ENCODE measurements around the gene IGFL4.

IGFL4 gene

DNA sequence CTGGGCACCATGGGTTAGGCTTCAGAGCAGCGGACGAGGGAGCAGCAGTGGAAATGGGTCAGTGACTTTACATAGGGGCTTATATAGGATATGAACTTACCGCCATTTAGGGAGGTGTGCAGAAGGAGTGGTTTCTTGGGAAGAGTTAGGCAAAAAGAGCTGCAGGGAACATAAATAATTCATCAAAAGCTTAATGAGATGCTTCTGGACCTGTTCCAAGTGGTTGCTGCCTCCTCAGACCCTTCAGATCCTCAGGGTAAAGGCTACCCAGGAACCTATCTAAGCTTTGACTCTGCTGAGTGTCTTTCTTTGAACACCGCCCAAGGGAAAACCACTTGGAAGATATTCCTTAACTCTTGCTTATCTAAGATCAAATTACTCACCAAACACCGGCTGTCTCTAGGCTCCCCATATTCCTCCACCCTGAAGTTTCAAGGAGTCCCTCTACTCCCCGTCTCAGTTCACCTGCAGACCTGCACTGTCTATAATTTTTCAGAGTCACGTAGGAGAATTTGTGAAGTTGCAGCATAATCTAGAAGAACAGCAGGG is at the start of gene IGFL4:
IGFL4 (minus strand) TSS at position 51 of the 549 bp plus-strand sequence; CDS start at position 11, 40 bp downstream.
- no peak for DNase-seq (ENCODE audit: low spot score)

DNA sequence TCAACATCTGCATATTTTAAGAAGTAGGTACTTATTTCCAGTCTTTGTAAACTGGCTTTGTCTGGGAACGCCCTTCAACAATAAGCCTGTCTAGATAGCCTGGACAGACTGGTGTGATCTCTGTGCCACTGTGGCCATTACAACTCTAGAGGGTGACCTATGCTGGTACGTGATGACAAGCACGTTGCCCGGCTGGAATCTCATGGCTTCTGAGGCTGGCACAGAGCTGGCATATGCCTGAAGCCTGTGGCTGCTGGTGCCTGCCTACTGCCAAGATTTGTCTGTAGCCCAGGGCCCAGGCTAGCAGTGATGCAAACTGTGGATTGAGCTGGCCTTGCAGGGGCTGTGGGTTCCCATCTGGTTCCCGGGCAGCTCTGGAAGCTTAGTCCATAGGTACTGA is 49.6 kb upstream of the IGFL4 start:
- DNase-seq (ENCODE audit: low spot score): no peak

DNA sequence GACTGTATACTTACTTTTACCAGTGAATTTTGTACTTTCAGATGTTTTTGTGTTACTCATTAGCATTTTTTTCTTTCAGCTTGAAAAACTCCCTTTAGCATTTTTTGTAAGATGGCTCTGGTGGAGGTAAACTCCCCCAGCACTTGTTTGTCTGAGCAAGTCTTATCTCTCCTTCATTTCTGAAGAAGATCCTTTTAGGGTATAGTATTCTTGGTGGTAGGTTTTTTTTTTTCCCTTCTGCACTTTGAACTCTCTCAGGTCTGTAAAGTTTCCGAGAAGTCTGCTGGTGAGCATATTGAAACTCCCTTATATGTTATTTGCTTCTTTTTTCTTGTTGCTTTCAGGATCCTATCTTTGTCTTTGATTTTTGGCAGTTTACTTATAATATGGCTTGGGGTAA is 48.6 kb upstream of the IGFL4 start:
- no peak for DNase-seq (ENCODE audit: low spot score)

DNA sequence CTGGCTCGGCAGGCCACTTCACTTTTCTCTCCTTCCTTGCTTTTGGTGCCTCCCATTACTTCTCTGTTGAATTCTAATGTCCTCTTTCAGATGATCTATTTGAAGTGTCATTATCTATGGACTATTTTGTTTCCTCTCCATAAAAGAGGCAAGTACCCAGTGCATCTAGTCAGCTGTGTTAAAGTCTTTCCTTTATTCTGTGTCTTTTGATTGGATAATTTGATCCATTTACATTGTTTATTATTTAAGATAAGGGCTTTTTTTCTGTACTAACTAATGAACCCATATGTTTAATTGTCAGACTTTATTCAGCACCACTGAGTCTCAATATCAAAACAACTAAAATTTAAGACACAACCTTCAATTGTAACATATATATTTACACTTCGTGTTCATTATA is 47.3 kb upstream of the IGFL4 start:
- DNase-seq (ENCODE audit: low spot score): no peak

DNA sequence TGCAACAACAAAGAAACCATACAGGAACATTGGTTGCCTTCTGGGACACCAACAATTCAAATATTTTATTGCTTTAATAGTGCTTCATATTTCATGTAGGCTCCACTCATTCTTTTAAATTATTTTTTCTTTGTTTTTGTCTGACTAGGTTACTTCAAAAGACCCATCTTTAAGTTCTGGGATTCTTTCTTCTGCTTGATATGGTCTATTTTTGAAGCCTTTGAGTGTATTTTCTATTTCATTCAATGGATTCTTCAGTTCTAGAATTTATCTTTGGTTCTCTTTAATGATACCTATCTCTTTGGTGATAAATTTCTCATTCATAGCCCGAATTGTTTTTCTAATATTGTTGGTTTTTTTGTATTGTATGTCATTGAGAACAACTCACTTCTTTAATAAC is 45.1 kb upstream of the IGFL4 start:
- DNase-seq (ENCODE audit: low spot score): no peak

DNA sequence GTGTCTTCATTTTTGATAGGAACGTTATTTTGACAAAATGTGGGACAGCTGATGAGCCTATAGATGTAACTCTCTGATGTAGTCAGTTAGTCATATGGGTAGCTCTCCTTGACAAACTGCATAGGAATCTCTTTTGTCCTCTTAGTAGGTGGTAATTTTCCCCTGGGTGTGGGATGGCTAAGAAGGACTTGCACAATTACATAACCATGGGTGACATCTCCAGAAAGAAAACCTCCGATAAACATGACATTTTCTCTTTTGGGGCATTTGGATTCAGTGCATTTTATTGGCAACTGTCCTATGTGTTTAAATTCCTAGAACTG is 41.9 kb upstream of the IGFL4 start:
- no peak for DNase-seq (ENCODE audit: low spot score)

DNA sequence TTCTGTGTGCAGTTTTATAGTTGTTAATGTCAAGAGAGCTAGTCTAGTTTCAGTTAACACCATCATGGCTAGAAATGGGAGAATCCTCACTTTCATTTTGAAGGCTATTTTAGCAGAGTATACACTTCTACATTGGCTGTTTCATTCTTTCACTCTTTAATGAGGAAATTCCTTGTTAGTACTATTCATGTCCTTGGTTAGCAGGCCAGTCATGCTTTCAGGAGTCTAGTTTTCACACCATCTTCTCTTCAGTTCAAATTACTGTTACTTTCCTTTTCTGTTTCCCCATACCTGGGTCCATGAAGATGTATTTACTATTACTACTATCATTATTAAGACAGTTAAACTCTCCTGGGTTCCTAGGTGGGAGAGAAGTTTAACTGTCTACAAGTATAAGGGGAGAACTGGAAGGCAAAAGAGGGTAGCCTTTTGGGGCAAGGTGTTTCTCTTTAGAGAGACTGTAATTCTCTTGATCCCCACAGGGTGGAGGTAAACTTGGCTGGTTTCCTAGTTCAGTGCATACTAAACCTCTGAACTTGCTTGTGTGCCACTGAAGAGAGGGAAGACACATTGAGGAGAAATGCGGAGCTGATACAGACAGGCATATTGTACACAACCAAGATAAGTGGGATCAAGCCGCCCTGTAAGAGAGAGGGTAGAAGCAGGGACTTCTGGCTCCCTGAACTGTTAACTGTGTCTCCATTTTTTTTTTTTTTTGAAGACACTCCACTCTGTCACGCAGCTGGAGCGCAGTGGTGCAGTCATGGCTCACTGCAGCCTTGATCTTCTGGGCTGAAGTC is 41.3 kb upstream of the IGFL4 start:
- DNase-seq (ENCODE audit: low spot score): peak; percentile 17

DNA sequence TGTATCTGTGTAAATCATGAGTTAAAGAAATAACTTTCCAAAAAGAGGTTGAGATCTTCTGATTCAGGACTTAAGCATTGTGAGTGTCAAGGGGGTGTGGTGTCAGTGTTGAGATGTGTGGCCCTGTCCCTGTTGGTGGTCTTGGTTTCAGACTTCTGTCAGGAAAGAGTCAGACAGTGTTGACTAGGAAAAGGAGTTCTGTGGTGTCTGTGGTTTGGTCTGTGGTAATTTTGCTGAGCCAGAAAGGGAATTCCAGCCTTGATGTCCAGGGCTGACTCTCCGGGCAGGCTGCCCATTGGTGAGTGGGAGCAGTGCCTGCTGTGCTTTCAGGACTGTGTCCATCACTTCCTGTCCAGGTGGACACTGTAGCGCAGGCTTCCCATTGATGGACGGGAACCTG is 39.8 kb upstream of the IGFL4 start:
- no peak for DNase-seq (ENCODE audit: low spot score)

DNA sequence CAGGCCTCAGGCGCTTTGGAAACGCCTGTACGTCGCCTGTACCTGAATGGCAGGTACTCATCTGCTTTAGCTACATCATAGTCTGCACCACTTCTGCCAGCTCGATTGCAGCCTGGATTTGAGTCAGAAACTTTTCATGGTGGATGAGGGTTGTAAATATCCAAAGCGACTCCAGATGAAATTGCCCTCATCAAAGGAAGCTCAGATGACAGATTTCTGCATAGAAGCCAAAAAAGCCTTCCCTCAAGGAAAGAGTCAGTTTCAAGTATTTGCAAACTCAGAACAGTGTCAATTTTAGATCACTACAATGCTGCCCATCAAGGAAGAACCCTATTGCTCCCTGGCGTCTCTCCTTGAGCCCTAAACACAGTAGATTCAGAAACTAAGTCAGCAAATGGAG is 38.8 kb upstream of the IGFL4 start:
- DNase-seq (ENCODE audit: low spot score): no peak

DNA sequence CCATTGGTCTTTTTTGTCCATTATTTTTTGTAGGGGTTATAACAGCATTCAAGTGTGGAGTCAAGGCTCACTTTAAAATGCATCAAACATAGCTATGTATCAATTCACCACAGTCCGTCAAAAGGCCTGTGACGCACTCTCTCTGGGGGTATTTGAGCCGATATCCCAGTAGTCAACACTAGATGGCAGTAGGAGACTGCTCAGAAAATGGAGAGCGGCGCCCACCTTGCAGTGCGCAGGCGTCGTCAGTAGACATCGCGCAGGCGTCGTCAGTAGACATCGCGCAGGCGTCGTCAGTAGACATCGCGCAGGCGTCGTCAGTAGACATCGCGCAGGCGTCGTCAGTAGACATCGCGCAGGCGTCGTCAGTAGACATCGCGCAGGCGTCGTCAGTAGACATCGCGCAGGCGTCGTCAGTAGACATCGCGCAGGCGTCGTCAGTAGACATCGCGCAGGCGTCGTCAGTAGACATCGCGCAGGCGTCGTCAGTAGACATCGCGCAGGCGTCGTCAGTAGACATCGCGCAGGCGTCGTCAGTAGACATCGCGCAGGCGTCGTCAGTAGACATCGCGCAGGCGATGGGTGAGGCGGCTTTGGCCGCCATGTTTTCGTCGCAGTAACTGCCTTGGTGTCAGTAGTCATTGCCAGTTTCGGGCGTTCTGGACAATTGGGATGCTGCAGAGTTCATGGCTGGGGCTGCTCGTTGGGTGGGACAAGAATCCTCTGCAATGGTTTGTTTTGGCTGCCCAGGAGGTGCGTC is 38.0 kb upstream of the IGFL4 start:
- DNase-seq (ENCODE audit: low spot score): peak; percentile 18

DNA sequence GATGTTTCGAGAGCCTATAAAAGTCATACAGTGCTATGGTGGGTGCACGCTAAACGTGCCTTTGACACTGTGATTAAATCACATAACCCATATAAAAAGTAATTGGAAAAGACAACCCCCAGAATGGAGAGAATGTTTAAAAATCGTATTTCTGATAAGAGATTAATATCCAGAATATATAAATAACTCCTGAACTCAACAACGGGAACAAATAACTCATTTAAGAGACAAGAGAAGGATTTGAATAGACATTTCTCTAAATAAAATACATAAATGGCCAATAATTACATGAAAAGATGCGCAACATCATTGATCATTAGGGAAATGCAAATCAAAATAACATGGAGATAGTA is 37.0 kb upstream of the IGFL4 start:
- DNase-seq (ENCODE audit: low spot score): no peak

DNA sequence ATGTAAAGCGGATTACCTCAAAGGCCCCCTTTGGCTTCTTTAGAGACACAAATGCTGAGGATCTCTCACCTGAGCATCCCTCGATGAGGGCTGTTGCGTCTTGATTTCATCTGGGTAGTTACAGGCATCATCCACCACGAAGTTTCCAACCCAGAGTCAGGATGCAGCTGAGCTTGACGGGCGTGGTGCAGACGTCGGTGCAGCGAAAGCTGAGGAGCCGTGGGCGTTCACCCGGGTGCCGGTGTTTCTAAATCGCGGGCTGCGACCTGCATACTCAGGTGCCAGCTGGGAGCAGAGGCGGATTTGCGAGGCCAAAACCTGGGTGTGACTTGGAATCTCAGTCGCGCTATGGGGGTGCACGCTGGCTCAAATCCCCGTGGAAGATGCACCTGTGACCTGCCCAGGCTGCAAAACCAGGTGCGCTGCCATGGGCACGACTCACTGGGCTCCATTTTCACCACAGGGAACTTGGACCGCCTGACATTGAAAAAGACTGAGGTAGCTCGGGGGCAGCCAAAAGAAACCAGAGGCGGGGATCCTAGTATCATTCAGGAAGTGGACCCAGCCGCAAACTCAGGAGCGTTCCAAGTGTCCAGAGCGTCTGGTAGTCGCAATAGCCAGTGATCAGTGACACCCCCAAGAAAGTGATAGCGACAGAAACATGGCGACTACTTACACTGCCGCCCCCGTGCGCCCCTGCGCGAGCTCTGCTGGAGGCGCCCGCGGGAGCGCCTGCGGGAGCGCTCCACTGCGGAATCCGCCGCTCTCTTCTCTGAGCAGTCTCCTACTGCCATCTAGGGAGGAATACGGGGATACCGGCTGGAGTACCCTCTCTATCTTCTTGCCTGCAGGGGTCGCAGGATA is 36.4 kb upstream of the IGFL4 start:
- peak; percentile 47 for DNase-seq (ENCODE audit: low spot score)

DNA sequence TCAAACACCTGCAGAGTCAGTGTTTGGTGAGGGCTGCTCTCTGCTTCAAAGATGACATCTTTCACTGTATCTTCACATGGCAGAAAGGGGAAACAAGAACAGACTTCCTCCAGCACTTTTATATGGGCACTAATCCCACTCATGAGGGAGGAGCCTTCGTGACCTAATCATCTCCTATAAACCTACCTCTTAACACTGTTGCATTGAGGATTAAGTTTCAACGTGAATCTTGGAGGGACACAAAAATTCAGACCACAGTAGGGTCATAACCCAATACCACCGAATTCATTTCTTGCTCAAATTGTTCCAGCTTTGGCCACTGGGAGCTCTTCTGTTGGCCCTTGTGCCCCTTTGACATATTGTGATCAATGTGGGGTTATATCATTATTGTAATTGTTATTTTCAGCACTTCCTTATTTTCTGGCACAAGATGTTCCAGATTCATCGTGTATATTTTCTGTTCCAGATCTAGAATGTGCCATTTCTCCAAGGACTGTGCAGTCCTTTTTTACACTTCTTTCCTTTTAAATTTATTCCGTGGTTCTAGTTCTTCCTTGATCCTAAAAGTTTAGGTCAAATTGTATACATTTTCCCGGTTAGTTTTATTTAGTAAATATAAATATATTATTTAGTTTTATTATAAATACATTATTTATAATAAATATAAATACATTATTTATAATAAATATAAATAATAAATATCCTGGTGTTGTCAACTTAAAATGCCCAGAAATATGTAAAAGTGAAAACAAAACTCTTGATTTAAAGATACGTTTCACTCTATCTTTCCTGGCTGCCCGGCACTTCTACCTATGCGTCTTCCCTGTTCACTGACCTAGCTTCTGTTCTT is 35.5 kb upstream of the IGFL4 start:
- DNase-seq (ENCODE audit: low spot score): no peak

DNA sequence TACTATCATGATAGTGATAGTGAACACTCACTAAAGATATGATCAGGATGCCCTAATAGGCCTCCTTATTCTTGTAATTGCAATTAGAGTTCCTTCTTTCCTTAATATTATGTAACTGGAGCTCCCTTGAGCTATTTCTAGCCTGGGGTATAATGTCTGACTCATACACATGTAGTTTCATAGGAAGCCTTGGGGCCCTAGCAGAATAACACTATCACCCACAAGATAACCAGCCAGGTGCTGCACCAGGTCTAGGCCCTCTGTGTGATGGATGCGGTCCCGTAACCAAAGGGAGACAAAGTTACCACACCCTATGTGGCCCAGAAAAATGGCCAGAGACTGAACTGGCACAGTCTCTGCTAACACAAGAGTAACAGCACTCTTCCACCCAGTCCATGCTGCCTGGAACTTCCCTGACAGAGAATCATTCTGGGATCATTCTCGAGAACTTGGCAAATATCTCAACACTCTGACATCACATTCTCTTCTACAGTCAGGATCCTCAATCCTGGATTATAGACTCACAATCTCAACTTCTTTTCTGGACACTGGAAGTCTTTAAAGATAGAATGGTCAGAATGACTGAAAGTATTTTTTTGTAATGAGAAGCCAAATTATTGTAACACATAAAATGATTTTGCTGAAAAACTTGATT is 32.6 kb upstream of the IGFL4 start:
- DNase-seq (ENCODE audit: low spot score): no peak

DNA sequence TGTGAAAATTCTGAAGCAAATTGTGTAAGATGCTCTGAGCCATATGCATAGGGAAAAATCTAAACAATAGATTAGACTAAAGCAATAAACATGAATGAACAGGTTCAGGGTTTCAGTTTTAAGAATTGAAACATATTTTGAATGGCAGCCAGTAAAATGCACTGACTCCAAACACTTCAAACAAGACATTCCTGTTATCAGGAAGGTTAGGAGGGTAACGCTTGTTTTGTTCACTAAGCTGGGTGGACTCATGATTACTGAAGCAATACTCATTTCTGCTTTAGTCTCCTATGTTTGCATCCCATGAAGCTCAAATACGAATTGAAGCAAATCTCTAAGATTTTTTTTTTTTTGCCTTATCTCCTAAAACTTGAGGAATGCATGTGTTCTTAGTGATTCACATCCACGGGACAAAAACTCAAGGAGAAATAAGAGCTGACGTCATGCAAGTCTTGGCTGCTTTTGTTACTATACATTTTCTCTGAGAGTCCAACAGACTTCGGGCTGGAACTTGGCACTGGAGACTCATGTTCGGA is 29.1 kb upstream of the IGFL4 start:
- no peak for DNase-seq (ENCODE audit: low spot score)

DNA sequence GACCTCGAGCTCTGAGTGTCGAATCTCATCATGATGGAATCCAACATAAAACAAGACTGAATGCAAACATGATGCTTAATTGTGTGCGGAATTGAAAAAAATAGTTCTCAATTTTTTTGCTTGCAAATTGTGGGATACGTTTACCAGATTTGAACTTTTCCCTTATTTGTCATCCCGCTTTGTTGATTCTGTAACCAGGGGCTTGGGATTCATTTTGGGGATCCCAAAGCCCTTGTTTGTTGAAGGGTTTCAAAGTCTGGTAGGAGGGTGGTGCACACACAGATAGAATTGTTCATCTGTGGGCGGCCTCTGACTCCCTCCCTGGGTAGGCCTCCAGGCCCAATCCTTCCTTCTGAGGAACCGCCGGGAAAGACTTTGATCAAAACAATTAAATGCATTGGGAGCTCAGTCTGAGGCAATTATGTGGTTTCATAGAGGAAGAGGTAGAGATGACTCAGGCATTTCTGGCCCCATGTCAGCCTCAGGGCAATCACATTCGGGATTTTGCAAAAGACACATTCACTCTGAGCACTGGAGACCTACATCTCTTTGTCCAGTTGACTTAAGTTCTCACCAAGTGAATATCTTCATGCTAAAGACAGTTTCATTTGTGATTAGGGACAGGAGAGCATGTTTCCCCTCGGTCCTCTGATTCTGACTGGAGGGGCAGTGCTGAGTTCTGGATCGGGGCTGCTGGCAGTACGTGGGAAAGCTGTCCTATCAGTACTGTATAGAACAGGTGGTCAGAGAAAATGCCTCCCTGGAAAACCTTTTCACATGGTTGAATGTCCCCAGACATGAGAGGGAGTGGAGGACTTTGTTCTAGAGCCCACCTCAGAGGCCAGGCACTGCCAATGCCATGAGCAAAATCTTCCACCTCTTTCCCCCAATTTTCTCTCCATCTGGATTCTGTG is 27.8 kb upstream of the IGFL4 start:
- no peak for DNase-seq (ENCODE audit: low spot score)

DNA sequence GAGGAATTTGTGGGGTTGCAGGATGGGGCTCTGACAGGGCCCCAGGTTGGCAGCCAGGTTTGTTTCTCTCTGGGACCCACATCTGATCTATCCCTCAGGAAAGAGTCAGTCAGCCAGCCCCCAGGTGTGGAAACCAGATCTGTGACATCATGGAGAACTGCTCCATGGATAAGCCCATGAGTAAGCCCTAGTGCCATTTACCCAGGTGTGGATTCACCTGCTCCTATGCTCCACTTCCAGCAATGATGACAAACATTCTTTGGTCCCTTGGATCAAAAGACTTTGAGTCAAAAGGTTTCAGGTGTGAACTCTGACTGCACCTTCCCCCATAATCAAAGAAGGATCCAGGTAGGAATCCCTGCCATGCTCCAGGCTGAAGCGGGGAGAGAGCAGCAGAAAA is 26.9 kb upstream of the IGFL4 start:
- DNase-seq (ENCODE audit: low spot score): no peak

DNA sequence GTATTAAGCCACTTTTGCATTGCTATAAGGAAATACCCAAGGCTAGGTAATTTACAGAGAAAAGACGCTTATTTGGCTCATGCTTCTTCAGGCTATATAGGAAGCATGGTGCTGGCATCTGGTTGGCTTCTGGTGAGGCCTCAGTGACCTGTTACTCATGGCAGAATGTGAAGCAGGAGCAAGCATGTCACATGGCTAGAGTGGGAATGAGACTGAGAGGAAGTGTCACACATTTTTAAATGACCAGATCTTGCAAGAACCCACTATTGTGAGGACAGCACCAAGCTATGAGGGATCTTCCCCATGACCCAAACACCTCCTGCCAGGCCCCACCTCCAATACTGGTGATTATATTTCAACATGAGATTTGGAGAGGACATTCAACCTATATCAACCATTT is 25.7 kb upstream of the IGFL4 start:
- DNase-seq (ENCODE audit: low spot score): no peak

DNA sequence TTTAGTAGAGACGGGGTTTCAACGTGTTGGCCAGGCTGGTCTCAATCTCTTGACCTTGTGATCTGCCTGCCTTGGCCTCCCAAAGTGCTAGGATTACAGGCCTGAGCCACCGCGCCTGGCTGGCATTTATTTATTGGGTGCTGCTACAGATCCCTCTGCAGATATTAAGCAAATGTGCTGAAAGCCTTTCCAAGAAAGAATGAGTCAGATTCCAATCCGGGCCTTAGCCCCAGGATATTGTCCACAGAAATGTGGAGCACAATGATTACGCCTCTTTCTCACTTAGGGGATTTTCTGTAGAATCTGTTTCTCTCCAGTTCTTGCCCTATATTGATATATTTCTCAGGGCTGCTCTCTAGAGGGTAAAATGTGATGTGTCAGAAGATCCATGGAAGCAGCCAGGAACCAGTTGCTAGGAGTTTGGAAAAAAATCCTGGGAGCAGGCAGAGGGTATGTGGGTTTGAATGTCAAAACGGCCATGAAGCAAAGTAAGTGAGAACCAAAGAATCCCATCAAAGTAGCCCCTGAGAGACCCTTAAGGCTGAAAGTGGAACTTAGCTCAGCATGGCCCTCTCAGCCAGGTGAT is 24.8 kb upstream of the IGFL4 start:
- DNase-seq (ENCODE audit: low spot score): no peak

Measured in germinal center (tissue), 1 donor.